Upper lobe of left lung (tissue), 4 donors: ENCODE results near the gene VDR.
"Not testable (repeated sequence)": the region's sequence is repeated elsewhere in the genome, so short reads cannot be mapped to it uniquely, and the experiment has no call there.

Experiments
- EP300 ChIP-seq, 4 donors: sonication (generic); formaldehyde crosslinking; IDR thresholded peaks; one replicate each; pipeline ENCODE4 v1.5.1; 2017; ENCODE audit warnings: antibody characterized with exemption in 4 of 4, control low read depth in 2 of 4
- POLR2A ChIP-seq, 4 donors: fragments of 450-650 bp; IDR thresholded peaks; one replicate each; pipeline ENCODE4 v1.5.1; 2016 to 2017; ENCODE audit warnings: antibody characterized with exemption in 4 of 4, mild to moderate bottlenecking in 2 of 4
- POLR2AphosphoS5 ChIP-seq, 2 donors: sonication (generic); formaldehyde crosslinking; IDR thresholded peaks; one replicate each; pipeline ENCODE4 v1.5.1; 2017; ENCODE audit warnings: antibody characterized with exemption in 2 of 2
- TF ChIP-seq, protein P1 (sequence below), 6 experiments: fragments of 450-650 bp in 4 of 6; fragments of 200-600 bp in 2 of 6; sonication (generic) in 2 of 6; IDR thresholded peaks; one replicate each; pipeline ENCODE4 v1.5.1; 2016 to 2019; ENCODE audit warnings: antibody characterized with exemption in 6 of 6

DNA sequence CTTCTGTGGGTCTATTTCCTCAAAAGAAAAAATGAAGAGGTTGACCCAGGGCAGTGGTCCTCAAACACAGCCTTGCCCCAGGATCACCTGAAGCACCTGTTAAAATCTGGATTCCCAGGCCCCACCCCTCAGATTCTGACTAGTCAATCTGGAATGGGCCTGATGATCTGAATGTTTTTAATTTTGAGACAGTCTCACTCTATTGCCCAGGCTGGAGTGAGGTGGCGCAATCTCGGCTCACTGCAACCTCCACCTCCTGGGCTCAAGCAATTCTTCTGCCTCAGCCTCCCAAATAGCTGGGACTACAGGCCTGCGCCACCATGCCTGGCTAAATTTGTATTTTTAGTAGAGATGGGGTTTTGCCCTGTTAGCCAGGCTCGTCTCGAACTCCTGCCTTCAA, 89.3 kb downstream of the VDR start:
- TF ChIP-seq, protein P1, sequence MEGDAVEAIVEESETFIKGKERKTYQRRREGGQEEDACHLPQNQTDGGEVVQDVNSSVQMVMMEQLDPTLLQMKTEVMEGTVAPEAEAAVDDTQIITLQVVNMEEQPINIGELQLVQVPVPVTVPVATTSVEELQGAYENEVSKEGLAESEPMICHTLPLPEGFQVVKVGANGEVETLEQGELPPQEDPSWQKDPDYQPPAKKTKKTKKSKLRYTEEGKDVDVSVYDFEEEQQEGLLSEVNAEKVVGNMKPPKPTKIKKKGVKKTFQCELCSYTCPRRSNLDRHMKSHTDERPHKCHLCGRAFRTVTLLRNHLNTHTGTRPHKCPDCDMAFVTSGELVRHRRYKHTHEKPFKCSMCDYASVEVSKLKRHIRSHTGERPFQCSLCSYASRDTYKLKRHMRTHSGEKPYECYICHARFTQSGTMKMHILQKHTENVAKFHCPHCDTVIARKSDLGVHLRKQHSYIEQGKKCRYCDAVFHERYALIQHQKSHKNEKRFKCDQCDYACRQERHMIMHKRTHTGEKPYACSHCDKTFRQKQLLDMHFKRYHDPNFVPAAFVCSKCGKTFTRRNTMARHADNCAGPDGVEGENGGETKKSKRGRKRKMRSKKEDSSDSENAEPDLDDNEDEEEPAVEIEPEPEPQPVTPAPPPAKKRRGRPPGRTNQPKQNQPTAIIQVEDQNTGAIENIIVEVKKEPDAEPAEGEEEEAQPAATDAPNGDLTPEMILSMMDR (IDR thresholded peaks at IDR 0.05) = not testable (repeated sequence)
- TF ChIP-seq POLR2AphosphoS5, POLR2A, EP300 (IDR thresholded peaks at IDR 0.05): not testable (repeated sequence)
